K562 (cell line): Measurements from ENCODE around the gene DGCR2. TPM values are rescaled to one million over a fixed set of nuclear protein-coding genes. Genes with fewer than 3 reads are reported as not detected.

Experiments
- ATAC-seq: fragments of 200-7000 bp; cut with Tn5 transposase; 3 replicates; pipeline ENCODE4 v1.9.1; 2020; ENCODE audit warnings: moderate library complexity
- BruUV-seq: library from RNA; stranded (reverse); fragments of 400-500 nt; replicated peaks from 2 replicates; lab custom pipeline; 2021; lab: Mats Ljungman, UMichigan
- CTCF ChIA-PET: fragments of 300-600 bp; formaldehyde crosslinking; extraction: SDS; loops from one replicate; lab custom pipeline; 2021; ENCODE audit warnings: low intra/inter-chr PET ratio; lab: Yijun Ruan, JAX
- POLR2A ChIA-PET: fragments of 300-600, 350-650 bp; sonication (Branson Sonifier 250); formaldehyde crosslinking; extraction: SDS; loops from one replicate; lab custom pipeline; 2021; ENCODE audit warnings: antibody characterized with exemption, inconsistent platforms; lab: Yijun Ruan, JAX
- DNase-seq, 4 experiments: peaks; one replicate each; pipeline versions ENCODE4 v3.0.0 to v3.0.0-alpha.2; 2011 to 2018; ENCODE audit warnings: low spot score in 3 of 4, mixed read lengths in 3 of 4; ENCODE audit errors: extremely low read depth in 1 of 4
- FAIRE-seq: peaks from 2 replicates; lab custom pipeline; 2011; peaks lifted over from hg19 to GRCh38; lab: Jason Lieb, UNC
- H2AFZ ChIP-seq: 2 replicates; pipeline ENCODE4 v1.6.0; 2011; ENCODE audit warnings: low read depth, low read length, control low read depth, inconsistent platforms
- H3K27ac ChIP-seq: fragments of 200-600 bp; 3 replicates; pipeline ENCODE4 v1.8.0; 2011; ENCODE audit warnings: low read depth, mild to moderate bottlenecking, control low read depth, inconsistent platforms, low read length, moderate library complexity, mixed read lengths; ENCODE audit errors: extremely low read depth
- H3K27me3 ChIP-seq, 2 experiments: fragments of 300-600 bp in 1 of 2; 2 replicates in 1 of 2; 3 replicates in 1 of 2; pipeline versions ENCODE4 v1.6.0 to v1.8.0; 2011; ENCODE audit warnings: inconsistent platforms in 2 of 2, low read length in 2 of 2, mild to moderate bottlenecking in 1 of 2, mixed read lengths in 1 of 2, moderate library complexity in 1 of 2; ENCODE audit not compliant: control insufficient read depth in 2 of 2, insufficient read depth in 2 of 2
- H3K36me3 ChIP-seq: fragments of 300-600 bp; 3 replicates; pipeline ENCODE4 v1.8.0; 2011; ENCODE audit warnings: mild to moderate bottlenecking, low read length, inconsistent platforms; ENCODE audit not compliant: control insufficient read depth, insufficient read depth
- H3K4me1 ChIP-seq, 2 experiments: fragments of 200-600 bp in 1 of 2; replicated peaks in 1 of 2; 2 replicates in 1 of 2; 3 replicates in 1 of 2; pipeline versions ENCODE4 v1.5.1 to v1.8.0; 2011; ENCODE audit warnings: inconsistent platforms in 2 of 2, low read length in 2 of 2, mild to moderate bottlenecking in 1 of 2, mixed read lengths in 1 of 2, moderate library complexity in 1 of 2; ENCODE audit not compliant: control insufficient read depth in 2 of 2, insufficient read depth in 2 of 2
- H3K4me2 ChIP-seq: 2 replicates; pipeline ENCODE4 v1.6.1; 2011; ENCODE audit warnings: low read length, control low read depth, inconsistent platforms, mixed read lengths; ENCODE audit not compliant: insufficient read depth
- H3K4me3 ChIP-seq: fragments of 200-600 bp; sonication (generic), shearing (Covaris generic); 2 replicates; pipeline ENCODE4 v1.5.1; 2016; ENCODE audit warnings: control low read depth, inconsistent platforms
- H3K79me2 ChIP-seq: fragments of 200-600 bp; 3 replicates; pipeline ENCODE4 v1.8.0; 2011; ENCODE audit warnings: low read length, inconsistent platforms; ENCODE audit not compliant: control insufficient read depth, insufficient read depth
- H3K9ac ChIP-seq, 2 experiments: 2 replicates each; pipeline versions ENCODE4 v1.6.0 to v1.6.1; 2011; ENCODE audit warnings: low read depth in 2 of 2, low read length in 2 of 2, control low read depth in 1 of 2, inconsistent platforms in 1 of 2, mild to moderate bottlenecking in 1 of 2, mixed read lengths in 1 of 2; ENCODE audit not compliant: insufficient read depth in 1 of 2
- H3K9me1 ChIP-seq: one replicate; pipeline ENCODE4 v1.6.0; 2011; ENCODE audit warnings: inconsistent platforms, mild to moderate bottlenecking, low read length, moderate library complexity; ENCODE audit not compliant: control insufficient read depth, insufficient read depth
- H3K9me3 ChIP-seq: replicated peaks from 2 replicates; pipeline ENCODE4 v1.5.1; 2011; ENCODE audit warnings: low read depth, low read length, inconsistent platforms; ENCODE audit not compliant: control insufficient read depth, insufficient read depth
- H4K20me1 ChIP-seq: replicated peaks from 2 replicates; pipeline ENCODE4 v1.6.1; 2011; ENCODE audit warnings: low read length, inconsistent platforms, mixed read lengths; ENCODE audit not compliant: control insufficient read depth, insufficient read depth
- BRD4 ChIP-seq: fragments of 200-600 bp; sonication (generic); IDR thresholded peaks from 2 replicates; pipeline ENCODE4 v1.6.1; 2017; ENCODE audit warnings: inconsistent platforms
- E2F8 ChIP-seq: fragments of 450-650 bp; IDR thresholded peaks from 2 replicates; pipeline ENCODE4 v1.7.1; 2018; ENCODE audit warnings: mild to moderate bottlenecking, low read depth; ENCODE audit not compliant: partially characterized antibody
- ELK3 ChIP-seq: fragments of 450-650 bp; formaldehyde crosslinking; IDR thresholded peaks from 2 replicates; pipeline ENCODE4 v1.4.0; 2020; ENCODE audit warnings: mild to moderate bottlenecking
- GTF2E2 ChIP-seq: fragments of 200-800 bp; sonication (Bioruptor generic); IDR thresholded peaks from 2 replicates; pipeline ENCODE4 v1.6.1; 2016; ENCODE audit warnings: missing genetic modification characterization, missing compliant biosample characterization
- HINFP ChIP-seq: fragments of 450-650 bp; conservative IDR thresholded peaks from 2 replicates; pipeline ENCODE4 v1.6.1; 2016; ENCODE audit warnings: missing genetic modification characterization, low read depth, mild to moderate bottlenecking, control low read depth, missing compliant biosample characterization
- MAX ChIP-seq: sonication (generic); formaldehyde crosslinking; IDR thresholded peaks from 2 replicates; pipeline ENCODE4 v1.9.0; 2022; ENCODE audit warnings: mild to moderate bottlenecking, missing genetic modification reagents
- MTA3 ChIP-seq: fragments of 450-650 bp; formaldehyde crosslinking; IDR thresholded peaks from 2 replicates; pipeline ENCODE4 v1.6.1; 2017; ENCODE audit warnings: mild to moderate bottlenecking, borderline replicate concordance
- MTF1 ChIP-seq: fragments of 250-450 bp; sonication (Bioruptor Pico); IDR thresholded peaks from 2 replicates; pipeline ENCODE4 v1.9.0; 2021; ENCODE audit warnings: moderate library complexity, mild to moderate bottlenecking, inconsistent platforms, borderline replicate concordance
- PURB ChIP-seq: sonication (generic); formaldehyde crosslinking; IDR thresholded peaks from 2 replicates; pipeline ENCODE4 v1.9.0; 2021; ENCODE audit warnings: low read depth, mild to moderate bottlenecking, missing genetic modification reagents
- RBFOX2 ChIP-seq: fragments of 200-400 bp; formaldehyde crosslinking; IDR thresholded peaks from 2 replicates; pipeline ENCODE4 v1.6.1; 2017; ENCODE audit warnings: low read depth, mild to moderate bottlenecking, low read length, moderate library complexity
- ZBTB7A ChIP-seq: IDR thresholded peaks from 2 replicates; pipeline ENCODE4 v1.6.1; 2011; ENCODE audit warnings: low read depth, mild to moderate bottlenecking, low read length, moderate library complexity, borderline replicate concordance; ENCODE audit not compliant: control insufficient read depth
- ZNF253 ChIP-seq: fragments of 250-450 bp; sonication (Bioruptor Pico); conservative IDR thresholded peaks from 2 replicates; pipeline ENCODE4 v1.6.1; 2021; ENCODE audit warnings: mild to moderate bottlenecking
- WGBS: fragments of 100-300 bp; shearing (Covaris generic); methylation state at CpG from one replicate; pipeline ENCODE4 v1.1.6; 2016; ENCODE audit warnings: low coverage, mixed read lengths; ENCODE audit not compliant: insufficient coverage; ENCODE audit errors: missing lambda C conversion rate; 5-methylcytosine and 5-hydroxymethylcytosine counted together
- in situ Hi-C: fragments of 300-500 bp; cut with MboI; formaldehyde crosslinking; loops from 4 replicates; pipeline ENCODE4 v1.15.0; 2018; ENCODE audit warnings: inconsistent platforms, mixed read lengths
- intact Hi-C: fragments of 100-400 bp; cut with micrococcal nuclease; formaldehyde crosslinking; loops from 2 replicates; pipeline ENCODE4 v1.14.2; 2022
- polyA plus RNA-seq, 8 experiments: library from polyadenylated mRNA; depleted of rRNA in 4 of 8; stranded (reverse) in 5 of 8; unstranded in 3 of 8; fragments of >200 nt; fragmentation: Nextera tagmentation in 2 of 8; fragmentation: Illumina TruSeq in 1 of 8; extraction: Ambion mirVana in 2 of 8; extraction: Trizol in 1 of 8; gene quantifications; 2 replicates each; pipeline versions ENCODE4 v1.2.1 to v1.2.3, GENCODE V29; 2011 to 2014; ENCODE audit warnings: inconsistent platforms in 1 of 8, missing spikeins in 1 of 8
- total RNA-seq, 7 experiments: library from RNA; depleted of rRNA in 6 of 7; stranded (reverse); fragments of >200 nt in 6 of 7; fragmentation: Illumina TruSeq in 2 of 7; extraction: Trizol in 2 of 7; gene quantifications; 2 replicates each; pipeline versions ENCODE4 v1.2.1 to v1.2.3, GENCODE V29; 2011 to 2021; ENCODE audit warnings: low replicate concordance in 1 of 7

DGCR2 gene
- total and polyA plus RNA-seq, 9 of the 15 experiments (the other 6 are each of a cell fraction or from before 2014, with no cell fraction given) = 0.69 to 101 (median 56.4) TPM

DNA sequence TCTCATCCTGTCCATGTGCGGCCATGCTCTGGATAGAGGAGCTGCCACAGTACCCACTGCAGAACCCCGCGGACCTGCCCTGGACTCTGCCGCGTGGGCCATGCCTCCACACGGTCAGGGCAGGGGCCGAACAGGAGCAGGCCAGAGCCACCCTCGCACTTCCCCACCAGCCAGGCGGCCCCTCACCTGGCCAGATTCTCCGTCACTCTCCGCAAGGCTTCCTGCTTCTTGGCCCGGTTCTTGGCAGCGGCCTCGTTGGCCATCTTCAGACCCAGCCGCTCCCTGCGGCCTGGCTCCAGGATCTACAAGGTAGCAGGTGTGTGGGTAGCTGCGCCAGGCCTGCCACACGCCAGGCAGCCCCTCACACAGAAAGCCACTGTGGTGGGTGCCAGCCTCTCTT, 12.7 kb upstream of the DGCR2 start:
- DNase-seq (no peak), FAIRE-seq (no peak), ATAC-seq (no peak)
- in situ Hi-C loops = no loop called here
- ChIA-PET POLR2A (interaction anchor here (0.8 to 3.8 kb wide), 7 partner anchors 9 to 589 kb away, joined by 3 to 31 read pairs (median 5); partner anchors contain the start of genes DGCR2 and ESS2), CTCF (no interaction called here)
- Histone ChIP-seq H4K20me1 (peaks cover 10% of the 10 kb centered on the region; the same call in 1 of the 2 replicates), H3K9ac (peak overlapping the region in 1 of 2 experiments; percentile 39; a peak in 2 of 4 replicates), H2AFZ (no peak overlapping the region), H3K27me3 (no peaks in the 10 kb centered on the region), H3K27ac (no peak overlapping the region), H3K36me3 (peaks cover 83% of the 10 kb centered on the region), H3K79me2 (no peaks in the 10 kb centered on the region), H3K4me1 (peaks cover 0 to 44% of the 10 kb centered on the region in 2 experiments; a peak in 1 of 5 replicates), H3K4me2 (no peak overlapping the region), H3K9me1 (peaks cover 18% of the 10 kb centered on the region), H3K4me3 (no peak overlapping the region), H3K9me3 (no peaks in the 10 kb centered on the region)
- BruUV-seq = no TSS peak
- intact Hi-C loops = loop anchor here (10.0 kb wide), 1 partner anchor 60 kb away; no protein-coding TSS in a partner anchor
- 94% methylated on average over 18 of the region's 18 CpGs for WGBS
- TF ChIP-seq MTA3 (no peak), E2F8 (no peak), HINFP (tag) (no peak), MAX (no peak), MTF1 (CRISPR knock-in tag) (no peak), ZBTB7A (no peak), RBFOX2 (peak; percentile 59; the same call in 1 of the 2 replicates), PURB (CRISPR knock-in tag) (no peak), ZNF253 (CRISPR knock-in tag) (no peak), ELK3 (CRISPR knock-in tag) (no peak), GTF2E2 (no peak), BRD4 (no peak)
